Frontal cortex (tissue), 4 donors: ENCODE measurements around the gene UCN3. TPM values are rescaled to one million over a fixed set of nuclear protein-coding genes. Genes with fewer than 3 reads are reported as not detected.
"Not testable (repeated sequence)": the region's sequence is repeated elsewhere in the genome, so short reads cannot be mapped to it uniquely, and the experiment has no call there.

Source experiments
- DNase-seq, 2 donors: peaks; one replicate each; pipeline ENCODE4 v3.0.0; 2012; ENCODE audit warnings: low spot score in 2 of 2
- FAIRE-seq: peaks from 2 replicates; lab custom pipeline; 2012; peaks lifted over from hg19 to GRCh38; lab: Jason Lieb, UNC
- total RNA-seq: library from RNA; depleted of rRNA; stranded (reverse); fragments of >200 nt; gene quantifications from one replicate; pipeline ENCODE4 v1.2.3, GENCODE V29; 2014
- donor health status: control.
- donor health status: control.
- donor health status: control.

Gene UCN3
- total RNA-seq, 1 donor from 2014 or later, result not detected

- DNase-seq (no peak), FAIRE-seq (no peak)
These were observed 392 bp upstream of the UCN3 start for GRCh38 chr10:5364374-5364773.

DNA sequence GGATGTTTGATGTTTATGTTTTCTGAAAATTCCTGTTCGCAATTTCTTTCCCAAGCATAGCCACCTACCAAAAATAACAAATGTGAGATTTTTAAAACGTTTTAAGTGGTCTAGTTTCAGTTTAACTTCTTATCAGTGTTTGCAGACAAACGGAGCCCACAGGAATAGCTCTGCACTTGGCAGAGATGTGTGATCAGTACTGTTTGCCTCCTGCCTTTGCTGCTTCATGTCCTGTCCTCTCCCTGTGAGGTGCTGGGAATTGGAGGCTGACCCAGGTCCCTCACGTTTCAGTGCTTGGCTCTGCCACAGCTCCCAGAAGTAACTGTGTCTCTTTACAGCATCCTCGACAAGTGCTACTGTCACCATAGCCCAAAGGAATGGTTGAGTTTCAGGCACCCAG, 1.2 kb downstream of the UCN3 start:
- FAIRE-seq, result no peak
- DNase-seq, result no peak

DNA sequence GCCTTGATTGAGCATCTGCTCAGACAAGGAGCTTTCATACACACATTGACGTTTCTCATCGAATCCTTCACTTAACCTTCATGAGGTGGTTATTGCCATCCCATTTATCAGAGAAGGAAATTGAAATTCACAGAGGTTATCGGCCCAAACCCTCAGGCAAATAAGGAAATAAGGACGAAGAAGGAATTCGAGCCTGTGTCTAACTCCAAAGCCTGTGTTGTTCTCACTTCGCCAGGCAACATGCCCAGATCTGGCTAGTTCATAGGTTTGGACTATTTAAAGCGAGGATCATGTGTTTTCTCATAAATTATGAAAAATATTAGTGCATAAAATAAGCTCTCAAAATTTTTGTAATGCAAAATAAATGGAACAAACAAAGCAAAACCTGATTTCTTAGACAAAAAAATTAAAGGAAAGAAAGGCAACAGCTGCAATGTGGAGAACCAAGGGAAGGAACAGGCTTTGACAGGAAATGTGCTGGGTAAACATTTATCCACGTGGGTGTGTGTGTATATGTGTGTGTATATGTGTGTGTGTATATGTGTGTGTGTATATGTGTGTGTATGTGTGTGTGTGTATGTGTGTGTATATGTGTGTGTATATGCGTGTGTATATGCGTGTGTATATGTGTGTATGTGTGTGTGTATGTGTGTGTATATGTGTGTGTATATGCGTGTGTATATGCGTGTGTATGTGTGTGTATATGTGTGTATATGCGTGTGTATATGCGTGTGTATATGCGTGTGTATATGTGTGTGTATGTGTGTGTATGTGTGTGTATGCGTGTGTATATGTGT, 4.8 kb downstream of the UCN3 start:
- FAIRE-seq (peak; percentile 80), DNase-seq (no peak)

DNA sequence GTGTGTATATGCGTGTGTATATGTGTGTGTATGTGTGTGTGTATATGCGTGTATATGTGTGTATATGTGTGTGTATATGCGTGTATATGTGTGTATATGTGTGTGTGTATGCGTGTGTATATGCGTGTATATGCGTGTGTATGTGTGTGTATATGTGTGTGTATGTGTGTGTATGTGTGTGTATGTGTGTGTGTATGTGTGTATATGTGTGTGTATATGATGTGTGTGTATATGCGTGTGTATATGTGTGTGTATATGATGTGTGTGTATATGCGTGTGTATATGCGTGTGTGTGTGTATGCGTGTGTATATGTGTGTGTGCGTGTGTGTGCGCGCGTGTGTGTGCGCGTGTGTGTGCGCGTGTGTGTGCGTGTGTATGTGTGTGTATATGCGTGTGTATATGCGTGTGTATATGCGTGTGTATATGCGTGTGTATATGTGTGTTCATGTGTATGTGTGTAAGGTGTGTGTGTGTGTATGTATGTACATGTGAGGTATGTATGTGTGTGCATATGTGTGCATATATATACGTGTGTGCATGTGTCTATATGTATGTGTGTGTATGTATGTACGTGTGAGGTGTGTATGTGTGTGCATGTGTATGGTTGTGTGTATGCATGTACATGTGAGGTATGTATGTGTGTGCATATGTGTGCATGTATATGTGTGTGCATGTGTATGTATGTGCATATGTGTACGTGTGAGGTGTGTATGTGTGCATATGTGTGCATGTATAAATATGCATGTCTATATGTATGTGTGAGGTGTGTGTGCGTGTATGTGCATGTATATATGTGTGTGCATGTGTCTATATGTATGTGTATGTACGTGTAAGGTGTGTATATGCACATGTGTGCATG, 6.0 kb downstream of the UCN3 start:
- DNase-seq (no peak), FAIRE-seq (no peak)

DNA sequence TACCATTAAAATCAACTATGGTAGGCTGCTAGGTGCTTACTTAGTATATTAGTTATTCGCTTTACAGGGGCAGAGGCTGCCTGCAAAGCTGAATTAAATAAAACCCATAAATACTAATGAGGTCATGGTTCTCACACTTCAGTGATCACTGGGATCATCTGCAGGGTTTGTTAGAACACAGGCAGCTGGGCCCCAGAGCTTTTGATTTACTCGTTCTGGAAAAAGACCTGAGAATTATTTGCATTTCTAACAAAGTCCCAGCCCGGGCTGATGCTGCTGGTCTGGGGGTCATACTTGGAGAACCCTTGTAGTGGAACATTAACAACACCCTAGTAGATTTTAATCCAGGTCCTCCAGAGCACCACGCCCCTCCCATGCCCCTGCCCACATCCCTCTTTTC, 8.5 kb downstream of the UCN3 start:
- FAIRE-seq (no peak), DNase-seq (no peak)

GRCh38 chr10:5373891-5374611, 9.3 kb downstream of the UCN3 start:
- FAIRE-seq, result no peak
- DNase-seq, result no peak

- DNase-seq, result no peak
- no peak for FAIRE-seq
These were observed 11.7 kb downstream of the UCN3 start for GRCh38 chr10:5376450-5376849.

GRCh38 chr10:5379202-5379601, 14.4 kb downstream of the UCN3 start:
- not testable (repeated sequence) for DNase-seq, FAIRE-seq

DNA sequence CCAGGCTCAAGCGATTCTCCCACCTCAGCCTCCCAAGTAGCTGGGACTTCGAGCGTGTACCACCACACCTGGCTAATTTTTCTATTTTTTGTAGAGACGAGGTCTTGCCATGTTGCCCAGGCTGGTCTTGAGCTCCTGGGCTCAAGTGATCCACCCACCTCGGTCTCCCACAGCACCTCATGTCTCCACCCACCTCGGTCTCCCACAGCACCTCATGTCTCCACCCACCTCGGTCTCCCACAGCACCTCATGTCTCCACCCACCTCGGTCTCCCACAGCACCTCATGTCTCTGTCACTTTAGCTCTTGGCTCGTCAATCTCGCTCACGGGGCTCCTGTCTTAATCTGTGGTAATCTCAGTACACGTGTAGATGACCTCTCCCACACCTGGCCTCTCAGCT, 15.6 kb downstream of the UCN3 start:
- FAIRE-seq, DNase-seq: not testable (repeated sequence)

GRCh38 chr10:5381187-5381586, 16.4 kb downstream of the UCN3 start:
- FAIRE-seq (no peak), DNase-seq (no peak)

DNA sequence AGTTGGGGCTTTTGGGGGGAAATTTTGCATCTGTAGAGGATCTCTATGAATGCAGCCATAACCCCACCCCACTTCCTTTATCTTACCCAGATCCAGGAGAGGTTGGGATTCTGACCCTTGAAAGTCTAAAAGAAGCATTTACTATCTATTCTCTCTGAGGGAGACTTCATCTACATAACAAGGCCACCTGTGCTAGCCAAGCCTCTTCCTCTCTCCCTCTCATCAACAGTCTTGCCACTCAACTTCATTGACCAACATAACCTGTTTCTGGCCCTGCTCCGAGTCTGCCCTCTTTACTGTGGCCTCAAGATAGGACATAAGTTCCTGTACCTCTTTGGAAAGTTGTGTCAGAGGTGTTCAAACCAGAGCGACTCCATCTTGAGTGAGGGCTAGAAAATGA, 20.5 kb downstream of the UCN3 start:
- no peak for FAIRE-seq
- no peak for DNase-seq

DNA sequence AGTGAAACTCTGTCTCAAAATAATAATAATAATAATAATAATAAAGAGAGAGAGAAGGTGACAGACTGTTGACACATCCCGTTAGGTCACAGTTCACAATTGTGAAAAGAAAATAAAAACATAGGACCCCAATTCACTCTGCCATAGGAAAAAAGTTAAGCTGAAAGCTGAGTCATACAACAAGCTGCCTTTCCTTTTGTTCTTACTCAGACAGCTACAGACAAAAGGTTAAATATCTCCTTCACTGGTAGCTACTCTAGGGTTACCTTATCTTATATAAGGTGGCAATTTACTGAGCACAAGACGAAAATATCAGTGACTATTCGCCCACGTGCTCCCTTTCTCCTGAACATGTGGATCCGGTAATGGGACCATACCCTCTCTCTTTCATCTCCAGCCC, 22.4 kb downstream of the UCN3 start:
- FAIRE-seq (no peak), DNase-seq (no peak)

DNA sequence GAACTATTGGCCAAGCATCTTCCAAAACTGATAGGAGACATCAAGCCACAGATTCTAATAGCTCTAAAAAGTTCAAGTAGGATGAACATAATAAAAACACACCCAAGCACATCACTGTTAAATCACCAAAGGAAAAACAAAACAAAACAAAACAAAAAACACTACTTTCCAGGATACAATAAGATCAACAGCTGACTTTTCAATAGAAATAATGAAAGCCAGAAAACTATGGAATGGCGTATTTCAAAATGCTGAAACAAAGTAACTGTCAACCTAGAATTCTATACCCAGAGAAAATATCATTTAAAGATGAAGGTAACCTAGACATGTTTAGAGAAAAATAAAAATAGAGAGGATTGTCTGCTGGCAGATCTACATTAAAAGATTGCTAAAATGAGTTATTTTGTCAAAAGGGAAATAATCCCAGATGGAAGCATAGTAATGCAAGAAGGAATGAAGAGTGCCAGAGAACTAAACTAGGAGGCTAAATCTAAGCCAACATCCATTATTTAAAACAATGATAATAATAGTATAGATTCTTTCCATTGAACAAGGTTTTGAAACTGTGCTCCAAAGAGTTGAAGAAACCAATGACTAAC, 25.9 kb downstream of the UCN3 start:
- FAIRE-seq (no peak), DNase-seq (no peak)

DNA sequence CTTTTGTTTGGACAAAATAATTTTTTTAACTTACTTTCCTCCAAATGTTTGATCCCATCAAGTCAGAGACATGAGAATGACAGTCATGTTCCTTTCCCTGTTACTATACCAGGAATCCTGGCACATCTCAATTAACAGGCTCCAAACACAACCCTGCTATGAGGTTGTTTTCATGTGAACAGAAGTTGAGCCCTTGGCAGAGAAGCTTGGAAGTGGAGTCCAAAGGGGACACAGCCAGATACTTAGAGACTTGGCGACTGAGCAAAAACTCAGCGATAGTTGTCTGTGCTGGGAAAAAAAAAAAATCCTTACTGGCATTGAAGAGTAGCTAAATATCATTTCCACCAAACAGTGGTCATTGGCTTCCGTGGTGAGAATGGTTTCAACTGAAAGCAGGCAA, 27.0 kb downstream of the UCN3 start:
- FAIRE-seq (no peak), DNase-seq (no peak)

GRCh38 chr10:5393529-5393928, 28.8 kb downstream of the UCN3 start:
- FAIRE-seq, result no peak
- DNase-seq, result no peak

- DNase-seq, result no peak
- FAIRE-seq, result no peak
These were observed 30.4 kb downstream of the UCN3 start for GRCh38 chr10:5395168-5395567.

- no peak for FAIRE-seq
- DNase-seq, result peak in 1 of 2 donors; percentile 32
These were observed 32.0 kb downstream of the UCN3 start for GRCh38 chr10:5396556-5397300.

- no peak for DNase-seq
These were observed 34.6 kb downstream of the UCN3 start for GRCh38 chr10:5399332-5399731.

GRCh38 chr10:5400468-5401240, 35.9 kb downstream of the UCN3 start:
- FAIRE-seq (no peak), DNase-seq (no peak)

More at GRCh38 chr10:5399332-5399731, 34.6 kb downstream of the UCN3 start:
- no peak for FAIRE-seq
